Measurements from ENCODE around the gene LMO4.

LMO4 gene

GRCh38 chr1:87294633-87295032 is 34.0 kb upstream of the LMO4 start:
- no peaks in the 10 kb centered on the region for H3K36me3 ChIP-seq (replicated peaks; ENCODE audit: insufficient read depth, low read length)
- TF ChIP-seq CTCF (IDR thresholded peaks at IDR 0.05; ENCODE audit: low read length) (no peak), EZH2 (optimal IDR thresholded peaks at IDR 0.05; ENCODE audit: low read depth, low read length) (no peak), EZH2phosphoT487 (IDR thresholded peaks at IDR 0.05; ENCODE audit: low read length) (no peak)

GRCh38 chr1:87295445-87296110 is 33.1 kb upstream of the LMO4 start:
- no peaks in the 10 kb centered on the region for H3F3A ChIP-seq (ENCODE audit: insufficient read depth, low read length)
- no peak for DNase-seq

More at GRCh38 chr1:87294633-87295032, 34.0 kb upstream of the LMO4 start:
- Histone ChIP-seq H3K9me3 (replicated peaks; ENCODE audit: insufficient read depth, low read length) (no peaks in the 10 kb centered on the region), H3K4me2 (ENCODE audit: low read depth, low read length) (no peak overlapping the region), H3K27me3 (replicated peaks; ENCODE audit: insufficient read depth, low read length) (no peaks in the 10 kb centered on the region), H4K20me1 (ENCODE audit: insufficient read depth, low read length) (no peaks in the 10 kb centered on the region), H3K9me2 (replicated peaks; ENCODE audit: insufficient read depth, low read length) (no peaks in the 10 kb centered on the region), H2AFZ (ENCODE audit: low read length) (no peak overlapping the region), H3F3A (ENCODE audit: insufficient read depth, low read length) (no peaks in the 10 kb centered on the region), H3K79me2 (ENCODE audit: low read length) (no peaks in the 10 kb centered on the region), H3K4me1 (ENCODE audit: low read length) (no peaks in the 10 kb centered on the region), H3K27ac (ENCODE audit: low read length) (no peak overlapping the region), H3K9ac (ENCODE audit: low read length) (no peak overlapping the region), H3K4me3 (ENCODE audit: low read length) (no peak overlapping the region)
- DNase-seq: no peak

GRCh38 chr1:87296206-87296605 is 32.5 kb upstream of the LMO4 start:
- no peaks in the 10 kb centered on the region for H3K79me2 ChIP-seq (ENCODE audit: low read length)
- H3K4me3 ChIP-seq (ENCODE audit: low read length): no peak overlapping the region
- H3K4me2 ChIP-seq (ENCODE audit: low read depth, low read length): no peak overlapping the region
- no peak overlapping the region for H3K27ac ChIP-seq (ENCODE audit: low read length)
- TF ChIP-seq EZH2phosphoT487 (IDR thresholded peaks at IDR 0.05; ENCODE audit: low read length) (no peak), CTCF (IDR thresholded peaks at IDR 0.05; ENCODE audit: low read length) (no peak), EZH2 (optimal IDR thresholded peaks at IDR 0.05; ENCODE audit: low read depth, low read length) (no peak)
- H3K27me3 ChIP-seq (replicated peaks; ENCODE audit: insufficient read depth, low read length): no peaks in the 10 kb centered on the region
- no peaks in the 10 kb centered on the region for H3K36me3 ChIP-seq (replicated peaks; ENCODE audit: insufficient read depth, low read length)
- no peaks in the 10 kb centered on the region for H3F3A ChIP-seq (ENCODE audit: insufficient read depth, low read length)
- H3K9me3 ChIP-seq (replicated peaks; ENCODE audit: insufficient read depth, low read length): no peaks in the 10 kb centered on the region
- H3K4me1 ChIP-seq (ENCODE audit: low read length): no peaks in the 10 kb centered on the region
- H3K9me2 ChIP-seq (replicated peaks; ENCODE audit: insufficient read depth, low read length): no peaks in the 10 kb centered on the region
- H4K20me1 ChIP-seq (ENCODE audit: insufficient read depth, low read length): no peaks in the 10 kb centered on the region
- H3K9ac ChIP-seq (ENCODE audit: low read length): no peak overlapping the region
- no peak overlapping the region for H2AFZ ChIP-seq (ENCODE audit: low read length)
- no peak for DNase-seq

More at GRCh38 chr1:87295445-87296110, 33.1 kb upstream of the LMO4 start:
- Histone ChIP-seq H4K20me1 (ENCODE audit: insufficient read depth, low read length) (no peaks in the 10 kb centered on the region), H3K4me3 (ENCODE audit: low read length) (no peak overlapping the region), H3K27ac (ENCODE audit: low read length) (no peak overlapping the region), H3K4me1 (ENCODE audit: low read length) (no peaks in the 10 kb centered on the region), H3K36me3 (replicated peaks; ENCODE audit: insufficient read depth, low read length) (no peaks in the 10 kb centered on the region), H3K9me3 (replicated peaks; ENCODE audit: insufficient read depth, low read length) (no peaks in the 10 kb centered on the region), H3K9ac (ENCODE audit: low read length) (no peak overlapping the region), H3K27me3 (replicated peaks; ENCODE audit: insufficient read depth, low read length) (no peaks in the 10 kb centered on the region), H2AFZ (ENCODE audit: low read length) (no peak overlapping the region), H3K79me2 (ENCODE audit: low read length) (no peaks in the 10 kb centered on the region), H3K9me2 (replicated peaks; ENCODE audit: insufficient read depth, low read length) (no peaks in the 10 kb centered on the region), H3K4me2 (ENCODE audit: low read depth, low read length) (no peak overlapping the region)
- no peak for TF ChIP-seq CTCF (IDR thresholded peaks at IDR 0.05; ENCODE audit: low read length)
- TF ChIP-seq EZH2phosphoT487 (IDR thresholded peaks at IDR 0.05; ENCODE audit: low read length): no peak
- TF ChIP-seq EZH2 (optimal IDR thresholded peaks at IDR 0.05; ENCODE audit: low read depth, low read length): no peak

Data from MM.1S (cell line).